MM.1S (cell line): ENCODE measurements around the gene FZD1.

ENCODE experiments used
- DNase-seq: peaks from one replicate; pipeline ENCODE4 v3.0.0-alpha.2; 2015
- H2AFZ ChIP-seq: fragments of 300-600 bp; sonication (generic); 2 replicates; pipeline ENCODE4 v1.6.0; 2016; ENCODE audit warnings: antibody characterized with exemption, low read length
- H3F3A ChIP-seq: fragments of 300-600 bp; sonication (generic); 2 replicates; pipeline ENCODE4 v1.6.1; 2016; ENCODE audit warnings: mild to moderate bottlenecking, antibody characterized with exemption, low read length, moderate library complexity, mixed read lengths; ENCODE audit not compliant: insufficient read depth
- H3K27ac ChIP-seq: fragments of 300-600 bp; sonication (generic); 2 replicates; pipeline ENCODE4 v1.5.1; 2016; ENCODE audit warnings: mild to moderate bottlenecking, low read length
- H3K27me3 ChIP-seq: fragments of 300-600 bp; sonication (generic); replicated peaks from 2 replicates; pipeline ENCODE4 v1.6.0; 2016; ENCODE audit warnings: low read length; ENCODE audit not compliant: insufficient read depth
- H3K36me3 ChIP-seq: fragments of 300-600 bp; sonication (generic); replicated peaks from 2 replicates; pipeline ENCODE4 v1.6.1; 2016; ENCODE audit warnings: mild to moderate bottlenecking, low read length, mixed read lengths; ENCODE audit not compliant: insufficient read depth
- H3K4me1 ChIP-seq: fragments of 300-600 bp; sonication (generic); 2 replicates; pipeline ENCODE4 v1.6.1; 2016; ENCODE audit warnings: low read length, mixed read lengths
- H3K4me2 ChIP-seq: fragments of 300-600 bp; sonication (generic); 2 replicates; pipeline ENCODE4 v1.6.0; 2016; ENCODE audit warnings: low read depth, low read length
- H3K4me3 ChIP-seq: fragments of 300-600 bp; sonication (generic); 2 replicates; pipeline ENCODE4 v1.5.1; 2016; ENCODE audit warnings: low read length, mixed read lengths
- H3K79me2 ChIP-seq: fragments of 300-600 bp; sonication (generic); 2 replicates; pipeline ENCODE4 v1.6.1; 2016; ENCODE audit warnings: mixed run types, low read length, mixed read lengths
- H3K9ac ChIP-seq: fragments of 300-600 bp; sonication (generic); 2 replicates; pipeline ENCODE4 v1.6.1; 2016; ENCODE audit warnings: low read length, mixed read lengths
- H3K9me2 ChIP-seq: fragments of 300-600 bp; sonication (generic); replicated peaks from 2 replicates; pipeline ENCODE4 v1.6.1; 2016; ENCODE audit warnings: mild to moderate bottlenecking, low read length, mixed read lengths; ENCODE audit not compliant: insufficient read depth
- H3K9me3 ChIP-seq: fragments of 300-600 bp; sonication (generic); replicated peaks from 2 replicates; pipeline ENCODE4 v1.6.1; 2016; ENCODE audit warnings: mild to moderate bottlenecking, low read length, mixed read lengths; ENCODE audit not compliant: insufficient read depth
- H4K20me1 ChIP-seq: fragments of 300-600 bp; sonication (generic); 2 replicates; pipeline ENCODE4 v1.6.1; 2016; ENCODE audit warnings: mild to moderate bottlenecking, low read length, moderate library complexity, mixed read lengths; ENCODE audit not compliant: insufficient read depth
- EZH2 ChIP-seq: fragments of 300-600 bp; sonication (generic); optimal IDR thresholded peaks from 2 replicates; pipeline ENCODE3; 2017; ENCODE audit warnings: low read depth, mild to moderate bottlenecking, antibody characterized with exemption, low read length, mixed read lengths
- EZH2phosphoT487 ChIP-seq: fragments of 300-600 bp; sonication (generic); IDR thresholded peaks from 2 replicates; pipeline ENCODE4 v1.6.1; 2018; ENCODE audit warnings: antibody characterized with exemption, low read length
- TF ChIP-seq, protein P1 (sequence below): fragments of 300-600 bp; sonication (generic); IDR thresholded peaks from 2 replicates; pipeline ENCODE4 v1.5.1; 2016; ENCODE audit warnings: antibody characterized with exemption, low read length, mixed read lengths

The FZD1 gene

DNA sequence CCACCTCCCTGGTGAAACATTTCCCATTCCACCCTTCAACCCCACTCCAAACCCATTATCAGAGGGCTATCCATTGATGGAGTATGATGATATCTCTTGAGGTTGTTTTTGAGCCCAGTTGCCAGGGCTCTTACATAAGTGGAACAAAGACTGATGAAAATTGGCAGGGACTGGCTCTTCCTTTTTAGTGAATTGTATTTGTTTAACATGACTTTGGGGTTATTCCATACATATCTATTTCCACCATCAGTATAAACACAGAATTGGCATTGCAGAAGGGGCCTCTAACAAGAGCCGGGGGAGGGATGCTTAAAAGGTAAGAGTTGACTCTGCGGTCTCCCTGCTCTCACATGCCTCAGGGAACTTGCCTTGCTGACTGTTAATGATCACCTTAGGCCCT is 28.9 kb downstream of the FZD1 start:
- TF ChIP-seq, protein P1, sequence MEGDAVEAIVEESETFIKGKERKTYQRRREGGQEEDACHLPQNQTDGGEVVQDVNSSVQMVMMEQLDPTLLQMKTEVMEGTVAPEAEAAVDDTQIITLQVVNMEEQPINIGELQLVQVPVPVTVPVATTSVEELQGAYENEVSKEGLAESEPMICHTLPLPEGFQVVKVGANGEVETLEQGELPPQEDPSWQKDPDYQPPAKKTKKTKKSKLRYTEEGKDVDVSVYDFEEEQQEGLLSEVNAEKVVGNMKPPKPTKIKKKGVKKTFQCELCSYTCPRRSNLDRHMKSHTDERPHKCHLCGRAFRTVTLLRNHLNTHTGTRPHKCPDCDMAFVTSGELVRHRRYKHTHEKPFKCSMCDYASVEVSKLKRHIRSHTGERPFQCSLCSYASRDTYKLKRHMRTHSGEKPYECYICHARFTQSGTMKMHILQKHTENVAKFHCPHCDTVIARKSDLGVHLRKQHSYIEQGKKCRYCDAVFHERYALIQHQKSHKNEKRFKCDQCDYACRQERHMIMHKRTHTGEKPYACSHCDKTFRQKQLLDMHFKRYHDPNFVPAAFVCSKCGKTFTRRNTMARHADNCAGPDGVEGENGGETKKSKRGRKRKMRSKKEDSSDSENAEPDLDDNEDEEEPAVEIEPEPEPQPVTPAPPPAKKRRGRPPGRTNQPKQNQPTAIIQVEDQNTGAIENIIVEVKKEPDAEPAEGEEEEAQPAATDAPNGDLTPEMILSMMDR: no peak
- no peak for TF ChIP-seq EZH2phosphoT487
- no peak for TF ChIP-seq EZH2
- DNase-seq: no peak
- no peaks in the 10 kb centered on the region for H3K27me3 ChIP-seq
- H3K9me3 ChIP-seq: no peaks in the 10 kb centered on the region
- H3K9me2 ChIP-seq: no peaks in the 10 kb centered on the region
- H4K20me1 ChIP-seq: no peaks in the 10 kb centered on the region
- H3K9ac ChIP-seq: no peak overlapping the region
- H3F3A ChIP-seq: no peaks in the 10 kb centered on the region
- no peak overlapping the region for H2AFZ ChIP-seq
- no peak overlapping the region for H3K4me3 ChIP-seq
- no peaks in the 10 kb centered on the region for H3K36me3 ChIP-seq
- H3K4me1 ChIP-seq: no peaks in the 10 kb centered on the region
- no peaks in the 10 kb centered on the region for H3K79me2 ChIP-seq
- no peak overlapping the region for H3K27ac ChIP-seq
- H3K4me2 ChIP-seq: no peak overlapping the region

DNA sequence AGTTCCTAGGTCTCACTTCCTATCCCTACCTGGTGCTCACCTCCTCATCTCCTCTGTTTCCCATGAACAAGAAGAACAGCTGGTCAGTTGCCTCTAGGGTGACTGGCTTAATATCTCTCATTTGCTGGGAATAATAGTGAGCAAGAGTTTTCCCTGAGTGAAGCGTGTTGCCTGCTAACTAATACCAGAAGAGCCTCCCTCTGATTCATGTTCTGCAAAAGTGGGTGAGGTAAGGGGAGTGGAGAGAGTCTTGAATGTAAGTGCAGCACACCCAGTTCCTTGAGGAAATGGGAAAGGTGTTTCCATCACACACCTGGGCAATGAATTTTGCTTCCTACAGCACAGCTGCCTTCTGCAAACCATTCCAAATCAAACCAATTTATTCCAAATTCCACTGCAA is 29.6 kb downstream of the FZD1 start:
- TF ChIP-seq EZH2phosphoT487 (no peak), EZH2 (no peak)
- TF ChIP-seq, protein P1: no peak
- DNase-seq: no peak
- H3K79me2 ChIP-seq: no peaks in the 10 kb centered on the region
- H3K36me3 ChIP-seq: no peaks in the 10 kb centered on the region
- H3K9me3 ChIP-seq: no peaks in the 10 kb centered on the region
- H4K20me1 ChIP-seq: no peaks in the 10 kb centered on the region
- H3K9me2 ChIP-seq: no peaks in the 10 kb centered on the region
- H3K9ac ChIP-seq: no peak overlapping the region
- no peaks in the 10 kb centered on the region for H3K4me1 ChIP-seq
- H2AFZ ChIP-seq: no peak overlapping the region
- H3K27me3 ChIP-seq: no peaks in the 10 kb centered on the region
- H3K27ac ChIP-seq: no peak overlapping the region
- no peak overlapping the region for H3K4me3 ChIP-seq
- H3K4me2 ChIP-seq: no peak overlapping the region
- no peaks in the 10 kb centered on the region for H3F3A ChIP-seq

DNA sequence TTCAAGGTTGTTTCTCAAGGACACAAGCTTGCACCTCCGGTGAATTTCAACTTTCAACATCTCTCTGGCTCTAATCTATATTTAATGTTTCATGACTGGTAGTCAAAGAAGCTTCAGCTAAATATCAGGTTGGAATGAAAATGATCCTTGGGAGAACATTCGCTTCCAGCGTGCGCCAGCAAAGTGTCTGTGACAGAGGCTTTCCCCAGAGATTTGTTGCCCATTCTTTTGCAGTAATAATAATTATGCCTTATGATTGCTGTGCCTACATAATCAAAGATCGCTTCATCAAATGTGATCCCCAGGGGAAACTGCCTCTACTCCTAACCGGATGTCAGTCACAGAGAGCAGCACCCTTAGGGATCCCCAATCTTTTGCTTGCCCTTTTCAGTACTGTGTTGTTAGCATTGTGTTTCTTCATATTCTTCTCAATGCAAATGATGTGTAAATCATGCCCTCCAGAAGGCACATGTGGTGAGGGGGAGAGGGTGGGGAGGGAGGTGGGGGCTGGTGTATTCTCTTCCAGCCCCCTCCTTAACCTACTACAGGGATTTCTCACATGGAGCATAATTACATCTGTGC is 30.5 kb downstream of the FZD1 start:
- H3K27ac ChIP-seq: no peak overlapping the region
- H3K79me2 ChIP-seq: no peaks in the 10 kb centered on the region
- no peak overlapping the region for H2AFZ ChIP-seq
- no peaks in the 10 kb centered on the region for H3K36me3 ChIP-seq
- H3K9me2 ChIP-seq: no peaks in the 10 kb centered on the region
- no peaks in the 10 kb centered on the region for H3K4me1 ChIP-seq
- DNase-seq: no peak
- no peak overlapping the region for H3K4me2 ChIP-seq
- H3F3A ChIP-seq: no peaks in the 10 kb centered on the region
- H4K20me1 ChIP-seq: no peaks in the 10 kb centered on the region
- H3K27me3 ChIP-seq: no peaks in the 10 kb centered on the region
- no peaks in the 10 kb centered on the region for H3K9me3 ChIP-seq
- no peak overlapping the region for H3K9ac ChIP-seq
- TF ChIP-seq, protein P1: no peak
- TF ChIP-seq EZH2phosphoT487 (no peak), EZH2 (no peak)
- no peak overlapping the region for H3K4me3 ChIP-seq
